ENCODE results near the gene TTLL4. TPM values are rescaled to one million over a fixed set of nuclear protein-coding genes. Genes with fewer than 3 reads are reported as not detected.
"Not testable (repeated sequence)": the region's sequence is repeated elsewhere in the genome, so short reads cannot be mapped to it uniquely, and the experiment has no call there.

TTLL4 gene
- total RNA-seq, 2 donors from 2014 or later: 8.2 to 9.9 TPM

DNA sequence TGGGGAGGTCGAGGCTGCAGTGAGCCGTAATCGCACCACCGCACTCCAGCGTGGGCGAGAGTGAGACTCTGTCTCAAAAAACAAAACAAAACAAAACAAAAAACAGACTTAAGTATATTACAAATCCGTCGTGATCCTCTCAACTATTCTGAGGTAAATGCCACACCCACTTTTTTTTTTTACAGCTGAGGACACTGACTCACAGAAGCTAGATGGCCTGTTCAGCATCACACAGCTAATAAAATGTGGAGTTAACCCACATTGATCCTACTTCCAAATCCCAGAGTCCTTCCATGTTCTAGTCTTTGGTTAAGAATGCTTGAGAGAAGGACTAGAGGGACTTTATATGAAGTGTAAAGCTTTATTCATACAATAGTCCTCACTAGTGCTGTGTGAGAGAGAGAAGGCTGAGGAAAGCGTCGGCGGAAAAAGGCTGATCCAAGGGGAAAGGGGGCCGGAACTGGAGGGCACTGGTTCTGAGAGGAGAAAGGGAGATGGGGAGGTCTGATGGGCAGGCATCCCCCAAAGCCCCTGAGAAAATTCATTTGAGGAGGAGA, 39.5 kb upstream of the TTLL4 start:
- TF ChIP-seq, protein P1, sequence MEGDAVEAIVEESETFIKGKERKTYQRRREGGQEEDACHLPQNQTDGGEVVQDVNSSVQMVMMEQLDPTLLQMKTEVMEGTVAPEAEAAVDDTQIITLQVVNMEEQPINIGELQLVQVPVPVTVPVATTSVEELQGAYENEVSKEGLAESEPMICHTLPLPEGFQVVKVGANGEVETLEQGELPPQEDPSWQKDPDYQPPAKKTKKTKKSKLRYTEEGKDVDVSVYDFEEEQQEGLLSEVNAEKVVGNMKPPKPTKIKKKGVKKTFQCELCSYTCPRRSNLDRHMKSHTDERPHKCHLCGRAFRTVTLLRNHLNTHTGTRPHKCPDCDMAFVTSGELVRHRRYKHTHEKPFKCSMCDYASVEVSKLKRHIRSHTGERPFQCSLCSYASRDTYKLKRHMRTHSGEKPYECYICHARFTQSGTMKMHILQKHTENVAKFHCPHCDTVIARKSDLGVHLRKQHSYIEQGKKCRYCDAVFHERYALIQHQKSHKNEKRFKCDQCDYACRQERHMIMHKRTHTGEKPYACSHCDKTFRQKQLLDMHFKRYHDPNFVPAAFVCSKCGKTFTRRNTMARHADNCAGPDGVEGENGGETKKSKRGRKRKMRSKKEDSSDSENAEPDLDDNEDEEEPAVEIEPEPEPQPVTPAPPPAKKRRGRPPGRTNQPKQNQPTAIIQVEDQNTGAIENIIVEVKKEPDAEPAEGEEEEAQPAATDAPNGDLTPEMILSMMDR (IDR thresholded peaks at IDR 0.05): no peak
- peaks cover 35% of the 10 kb centered on the region for H3K36me3 ChIP-seq
- H3K9me3 ChIP-seq: no peaks in the 10 kb centered on the region
- peak overlapping the region; percentile 85 to 88 for H3K4me3 ChIP-seq
- no peak for DNase-seq (ENCODE audit: low spot score)
- H3K27me3 ChIP-seq: no peaks in the 10 kb centered on the region
- peak overlapping the region; percentile 67 to 75 for H3K27ac ChIP-seq
- H3K4me1 ChIP-seq: peaks cover 0 to 17% of the 10 kb centered on the region in 2 donors

DNA sequence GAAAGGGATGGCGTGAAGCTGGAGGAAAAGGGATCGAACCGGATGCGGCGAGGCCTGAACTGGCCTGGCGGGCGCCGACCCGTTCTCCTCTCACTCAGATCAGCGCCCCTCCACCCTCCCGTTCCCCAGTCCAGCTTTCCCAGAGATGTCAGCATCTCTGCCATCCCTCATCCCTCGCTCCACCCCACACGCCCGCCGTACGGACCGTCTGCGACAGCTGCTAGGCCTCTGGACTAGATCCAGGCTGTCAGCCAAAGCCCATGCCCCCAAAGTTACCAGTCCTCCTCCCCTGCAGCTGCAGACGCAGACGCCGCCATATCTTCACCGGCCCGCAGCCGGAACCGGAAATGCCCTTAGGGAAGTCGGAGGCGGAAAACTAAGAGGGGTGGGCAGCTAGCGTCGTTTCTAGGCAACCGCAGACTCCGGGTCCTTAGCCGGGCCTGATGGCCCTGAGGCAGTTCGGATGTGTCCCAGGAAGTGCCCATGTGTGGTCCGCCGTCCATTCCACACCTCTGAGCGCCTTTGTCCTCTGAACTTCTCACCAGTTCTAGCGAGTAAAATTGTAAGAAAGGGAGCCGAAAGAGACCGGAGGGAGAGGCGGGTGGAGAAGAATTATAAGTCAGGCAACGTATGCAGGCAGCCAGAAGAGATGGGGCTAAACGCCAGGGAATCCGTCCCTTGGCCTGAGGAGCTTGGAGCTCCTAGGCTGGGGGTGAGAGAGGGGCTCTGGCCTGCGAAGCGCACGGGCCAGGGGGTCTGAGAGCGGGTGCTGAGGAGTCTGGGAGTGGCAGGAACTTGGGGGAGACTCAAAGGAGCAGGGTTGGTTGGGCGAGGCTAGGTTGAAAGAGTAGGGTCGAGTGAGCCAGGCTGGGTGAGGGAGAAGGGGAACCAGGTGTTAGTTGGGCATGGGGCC, 38.7 kb upstream of the TTLL4 start, which contains the start of the genes RNF25 and STK36:
RNF25 (minus strand) TSS at position 349 of the 913 bp plus-strand sequence; CDS start at position 317, 32 bp downstream.
STK36 (plus strand) TSS at position 433 of the 913 bp plus-strand sequence. CDS start 744 bp downstream, outside the sequence.
- Histone ChIP-seq H3K27ac (peak within 1 kb of the TSS; percentile 67 to 75), H3K36me3 (peaks cover 31% of the 10 kb centered on the region), H3K4me1 (peaks cover 0 to 17% of the 10 kb centered on the region in 2 donors), H3K9me3 (no peaks in the 10 kb centered on the region), H3K4me3 (peak within 1 kb of the TSS; percentile 85 to 88), H3K27me3 (no peaks in the 10 kb centered on the region)
- DNase-seq (ENCODE audit: low spot score): peak; percentile 82
- TF ChIP-seq, protein P1 (IDR thresholded peaks at IDR 0.05): no peak

DNA sequence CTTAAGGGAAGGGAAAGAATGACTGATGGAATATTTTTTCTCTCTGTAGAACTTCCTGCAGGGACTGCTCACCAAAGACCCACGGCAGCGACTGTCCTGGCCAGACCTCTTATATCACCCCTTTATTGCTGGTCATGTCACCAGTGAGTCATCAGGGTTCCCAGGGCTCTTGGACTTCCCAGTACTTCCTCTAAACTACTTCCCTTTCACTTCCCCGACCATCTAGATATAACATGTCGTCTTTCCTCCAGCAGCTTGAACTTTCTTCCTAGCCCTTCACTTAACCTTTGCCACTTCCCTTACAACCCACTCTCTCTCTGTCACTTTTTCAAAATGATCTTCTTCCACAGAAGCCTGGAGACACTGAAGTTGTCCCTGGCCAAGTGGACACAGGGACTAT, 31.5 kb upstream of the TTLL4 start:
- Histone ChIP-seq H3K4me3 (no peak overlapping the region), H3K27ac (no peak overlapping the region), H3K36me3 (peaks cover 27% of the 10 kb centered on the region), H3K9me3 (no peaks in the 10 kb centered on the region), H3K27me3 (no peaks in the 10 kb centered on the region), H3K4me1 (no peaks in the 10 kb centered on the region)
- no peak for DNase-seq (ENCODE audit: low spot score)
- TF ChIP-seq, protein P1 (IDR thresholded peaks at IDR 0.05): no peak

DNA sequence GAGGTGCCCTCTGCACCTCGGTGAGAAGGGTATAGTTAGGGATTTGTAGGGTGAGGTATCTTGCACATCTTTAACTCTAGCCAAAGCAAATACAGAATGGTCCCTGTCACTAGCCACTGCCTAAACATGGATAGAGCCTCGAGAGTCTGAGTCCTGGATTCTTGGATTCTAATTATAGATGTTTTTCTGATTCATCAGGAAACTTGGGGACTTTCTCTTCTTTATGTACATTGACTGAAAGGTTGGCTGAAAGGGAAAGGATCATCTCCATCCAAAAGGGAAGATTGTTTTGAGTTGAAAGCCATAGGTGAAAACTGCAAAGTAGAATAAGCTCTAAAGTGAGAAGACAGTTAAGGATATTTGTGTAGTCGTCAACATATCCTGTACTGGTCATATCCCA, 30.6 kb upstream of the TTLL4 start:
- DNase-seq (ENCODE audit: low spot score): no peak
- no peaks in the 10 kb centered on the region for H3K27me3 ChIP-seq
- H3K4me1 ChIP-seq: no peaks in the 10 kb centered on the region
- no peak overlapping the region for H3K4me3 ChIP-seq
- TF ChIP-seq, protein P1 (IDR thresholded peaks at IDR 0.05): no peak
- peaks cover 27% of the 10 kb centered on the region for H3K36me3 ChIP-seq
- no peaks in the 10 kb centered on the region for H3K9me3 ChIP-seq
- H3K27ac ChIP-seq: no peak overlapping the region

DNA sequence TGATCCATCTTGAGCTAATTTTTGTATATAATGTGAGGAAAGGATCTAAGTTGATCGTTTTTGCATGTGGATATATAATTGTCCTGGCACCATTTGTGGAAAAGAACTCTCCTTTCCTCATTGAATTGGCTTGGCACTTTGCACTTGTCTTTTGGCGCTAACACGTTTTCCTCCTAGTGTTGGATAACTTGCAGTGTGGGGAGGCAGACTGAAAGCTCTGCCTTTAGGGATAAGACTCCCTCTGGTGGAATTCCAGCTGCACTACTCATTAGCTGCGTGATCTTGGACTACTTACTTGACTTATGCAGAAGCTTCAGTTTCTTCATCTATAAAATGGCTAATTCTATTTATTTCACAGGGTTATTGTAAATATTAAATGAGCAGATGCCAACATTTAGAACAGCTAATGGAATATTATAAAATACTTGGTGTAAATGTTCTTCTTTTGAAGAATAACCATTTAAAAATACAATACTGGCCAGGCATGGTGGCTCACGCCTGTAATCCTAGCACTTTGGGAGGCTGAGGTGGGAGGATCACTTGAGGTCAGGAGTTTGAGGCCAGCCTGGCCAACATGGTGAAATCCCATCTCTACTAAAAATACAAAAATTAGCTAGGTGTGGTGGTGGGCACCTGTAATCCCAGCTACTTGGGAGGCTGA, 23.1 kb upstream of the TTLL4 start:
- H3K36me3 ChIP-seq, H3K4me3 ChIP-seq, H3K27ac ChIP-seq, H3K27me3 ChIP-seq, H3K9me3 ChIP-seq, H3K4me1 ChIP-seq: not testable (repeated sequence)
- TF ChIP-seq, protein P1 (IDR thresholded peaks at IDR 0.05): peak; percentile 46 to 81
- peak; percentile 60 for DNase-seq (ENCODE audit: low spot score)

Data from right atrium auricular region (tissue), 2 donors.